ENCODE measurements around the gene TNFAIP8L2.

DNA sequence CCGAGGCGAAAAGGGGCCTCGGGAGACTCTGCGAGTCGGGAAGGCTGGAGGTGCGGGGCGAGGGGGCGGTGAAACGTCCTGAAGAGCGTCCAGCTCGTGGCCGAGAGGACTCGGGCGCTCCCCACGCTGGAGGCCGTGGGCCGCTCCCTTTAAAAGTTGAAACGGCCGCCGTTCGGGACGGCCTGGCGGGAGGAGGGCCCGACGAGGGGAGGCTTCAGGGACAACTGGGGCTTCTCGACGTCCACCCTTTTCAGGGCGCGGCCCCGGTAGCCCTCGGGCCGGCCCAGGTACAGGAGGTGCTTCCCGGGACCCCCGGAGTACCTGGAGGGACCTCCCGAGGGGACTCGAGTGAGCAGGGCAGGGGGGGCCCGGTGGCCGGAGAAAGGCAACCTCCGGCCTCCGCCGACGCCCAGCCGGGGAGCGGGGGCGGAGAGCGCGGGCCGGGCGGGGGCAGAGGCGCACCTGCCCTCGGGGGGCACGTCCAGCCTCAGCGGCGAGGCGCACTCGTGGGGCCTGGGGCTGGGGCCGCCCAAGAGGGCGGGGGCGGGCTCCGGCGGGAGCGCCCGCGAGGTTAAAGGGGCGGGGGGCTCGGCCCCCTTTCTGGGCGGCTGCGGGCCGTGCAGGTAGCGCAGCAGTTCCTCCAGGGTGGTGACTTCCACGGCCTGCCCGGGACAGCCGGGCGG is 24.0 kb upstream of the TNFAIP8L2 start:
- TF ChIP-seq POLR2A (IDR thresholded peaks at IDR 0.05; ENCODE audit: borderline replicate concordance, extremely low read depth, insufficient read depth, insufficient read length) (no peak), RAD21 (IDR thresholded peaks at IDR 0.05; ENCODE audit: low read depth) (no peak)
- TF ChIP-seq, protein P1, sequence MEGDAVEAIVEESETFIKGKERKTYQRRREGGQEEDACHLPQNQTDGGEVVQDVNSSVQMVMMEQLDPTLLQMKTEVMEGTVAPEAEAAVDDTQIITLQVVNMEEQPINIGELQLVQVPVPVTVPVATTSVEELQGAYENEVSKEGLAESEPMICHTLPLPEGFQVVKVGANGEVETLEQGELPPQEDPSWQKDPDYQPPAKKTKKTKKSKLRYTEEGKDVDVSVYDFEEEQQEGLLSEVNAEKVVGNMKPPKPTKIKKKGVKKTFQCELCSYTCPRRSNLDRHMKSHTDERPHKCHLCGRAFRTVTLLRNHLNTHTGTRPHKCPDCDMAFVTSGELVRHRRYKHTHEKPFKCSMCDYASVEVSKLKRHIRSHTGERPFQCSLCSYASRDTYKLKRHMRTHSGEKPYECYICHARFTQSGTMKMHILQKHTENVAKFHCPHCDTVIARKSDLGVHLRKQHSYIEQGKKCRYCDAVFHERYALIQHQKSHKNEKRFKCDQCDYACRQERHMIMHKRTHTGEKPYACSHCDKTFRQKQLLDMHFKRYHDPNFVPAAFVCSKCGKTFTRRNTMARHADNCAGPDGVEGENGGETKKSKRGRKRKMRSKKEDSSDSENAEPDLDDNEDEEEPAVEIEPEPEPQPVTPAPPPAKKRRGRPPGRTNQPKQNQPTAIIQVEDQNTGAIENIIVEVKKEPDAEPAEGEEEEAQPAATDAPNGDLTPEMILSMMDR (IDR thresholded peaks at IDR 0.05 in 2 of 3, conservative IDR thresholded peaks at IDR 0.05 in 1 of 3; ENCODE audit: borderline replicate concordance in 1 of 3, insufficient read depth in 1 of 3, low read depth in 2 of 3, low read length in 2 of 3): no peak
